ENCODE data around the gene ABLIM2.

ABLIM2 gene

GRCh38 chr4:8093587-8094274, 64.9 kb downstream of the ABLIM2 start:
- ATAC-seq, result no peak
- TF ChIP-seq ZNF70 (CRISPR knock-in tag; IDR thresholded peaks at IDR 0.05), result no peak
- no peak for TF ChIP-seq ZNF8 (CRISPR knock-in tag; IDR thresholded peaks at IDR 0.05)
- TF ChIP-seq ISL1 (CRISPR knock-in tag; IDR thresholded peaks at IDR 0.05), result no peak
- no peak for TF ChIP-seq RARB (CRISPR knock-in tag; IDR thresholded peaks at IDR 0.05)

- ATAC-seq, result no peak
- TF ChIP-seq CSDC2 (CRISPR knock-in tag; IDR thresholded peaks at IDR 0.05), result no peak
- TF ChIP-seq ISL1 (CRISPR knock-in tag; IDR thresholded peaks at IDR 0.05), result no peak
- no peak for TF ChIP-seq OSR1 (CRISPR knock-in tag; IDR thresholded peaks at IDR 0.05)
- no peak for TF ChIP-seq CREB5 (CRISPR knock-in tag; IDR thresholded peaks at IDR 0.05; ENCODE audit: low read depth)
- TF ChIP-seq ESRRG (CRISPR knock-in tag; IDR thresholded peaks at IDR 0.05), result no peak
These were observed 66.3 kb downstream of the ABLIM2 start for GRCh38 chr4:8092282-8092681.

GRCh38 chr4:8090744-8091301, 67.8 kb downstream of the ABLIM2 start:
- no peak for ATAC-seq
- no peak for TF ChIP-seq CSRNP3 (CRISPR knock-in tag; IDR thresholded peaks at IDR 0.05)
- TF ChIP-seq ISL1 (CRISPR knock-in tag; IDR thresholded peaks at IDR 0.05), result no peak
- TF ChIP-seq PPARA (CRISPR knock-in tag; IDR thresholded peaks at IDR 0.05; ENCODE audit: borderline replicate concordance), result no peak
- no peak for TF ChIP-seq ZFP30 (CRISPR knock-in tag; IDR thresholded peaks at IDR 0.05)
- TF ChIP-seq OSR1 (CRISPR knock-in tag; IDR thresholded peaks at IDR 0.05), result no peak
- TF ChIP-seq GLIS3 (CRISPR knock-in tag; IDR thresholded peaks at IDR 0.05), result no peak
- TF ChIP-seq ZNF70 (CRISPR knock-in tag; IDR thresholded peaks at IDR 0.05), result no peak
- no peak for TF ChIP-seq TOX (CRISPR knock-in tag; IDR thresholded peaks at IDR 0.05; ENCODE audit: borderline replicate concordance)
- no peak for TF ChIP-seq RARB (CRISPR knock-in tag; IDR thresholded peaks at IDR 0.05)
- TF ChIP-seq, protein P1, sequence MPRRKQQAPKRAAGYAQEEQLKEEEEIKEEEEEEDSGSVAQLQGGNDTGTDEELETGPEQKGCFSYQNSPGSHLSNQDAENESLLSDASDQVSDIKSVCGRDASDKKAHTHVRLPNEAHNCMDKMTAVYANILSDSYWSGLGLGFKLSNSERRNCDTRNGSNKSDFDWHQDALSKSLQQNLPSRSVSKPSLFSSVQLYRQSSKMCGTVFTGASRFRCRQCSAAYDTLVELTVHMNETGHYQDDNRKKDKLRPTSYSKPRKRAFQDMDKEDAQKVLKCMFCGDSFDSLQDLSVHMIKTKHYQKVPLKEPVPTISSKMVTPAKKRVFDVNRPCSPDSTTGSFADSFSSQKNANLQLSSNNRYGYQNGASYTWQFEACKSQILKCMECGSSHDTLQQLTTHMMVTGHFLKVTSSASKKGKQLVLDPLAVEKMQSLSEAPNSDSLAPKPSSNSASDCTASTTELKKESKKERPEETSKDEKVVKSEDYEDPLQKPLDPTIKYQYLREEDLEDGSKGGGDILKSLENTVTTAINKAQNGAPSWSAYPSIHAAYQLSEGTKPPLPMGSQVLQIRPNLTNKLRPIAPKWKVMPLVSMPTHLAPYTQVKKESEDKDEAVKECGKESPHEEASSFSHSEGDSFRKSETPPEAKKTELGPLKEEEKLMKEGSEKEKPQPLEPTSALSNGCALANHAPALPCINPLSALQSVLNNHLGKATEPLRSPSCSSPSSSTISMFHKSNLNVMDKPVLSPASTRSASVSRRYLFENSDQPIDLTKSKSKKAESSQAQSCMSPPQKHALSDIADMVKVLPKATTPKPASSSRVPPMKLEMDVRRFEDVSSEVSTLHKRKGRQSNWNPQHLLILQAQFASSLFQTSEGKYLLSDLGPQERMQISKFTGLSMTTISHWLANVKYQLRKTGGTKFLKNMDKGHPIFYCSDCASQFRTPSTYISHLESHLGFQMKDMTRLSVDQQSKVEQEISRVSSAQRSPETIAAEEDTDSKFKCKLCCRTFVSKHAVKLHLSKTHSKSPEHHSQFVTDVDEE (CRISPR knock-in tag; IDR thresholded peaks at IDR 0.05), result no peak
- TF ChIP-seq ESRRG (CRISPR knock-in tag; IDR thresholded peaks at IDR 0.05), result no peak
- TF ChIP-seq ZC3H10 (CRISPR knock-in tag; IDR thresholded peaks at IDR 0.05), result no peak
- no peak for TF ChIP-seq ZNF8 (CRISPR knock-in tag; IDR thresholded peaks at IDR 0.05)

DNA sequence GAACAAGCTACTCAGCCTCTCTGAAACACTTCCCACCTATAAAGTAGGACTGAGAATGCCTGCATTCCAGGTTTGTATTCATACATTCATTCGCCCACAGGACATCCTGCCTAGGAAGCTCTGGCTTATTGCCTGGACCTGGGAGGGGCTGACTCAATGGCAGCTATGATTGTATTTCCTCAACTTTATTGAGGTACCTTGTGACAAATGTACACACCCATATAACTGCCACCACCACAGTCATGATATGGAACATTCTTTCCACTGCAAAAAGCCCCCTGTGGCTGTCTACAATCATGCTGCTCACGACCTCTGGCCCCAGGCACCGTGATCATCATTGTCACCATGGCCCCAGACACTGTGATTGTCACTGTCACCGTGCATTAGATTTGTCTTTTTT, 68.3 kb downstream of the ABLIM2 start:
- ATAC-seq, result no peak; the same call in 2 of the 3 replicates
- no peak for TF ChIP-seq ZNF8 (CRISPR knock-in tag; IDR thresholded peaks at IDR 0.05)
- no peak for TF ChIP-seq ZFP3 (CRISPR knock-in tag; IDR thresholded peaks at IDR 0.05)
- TF ChIP-seq, protein P2, sequence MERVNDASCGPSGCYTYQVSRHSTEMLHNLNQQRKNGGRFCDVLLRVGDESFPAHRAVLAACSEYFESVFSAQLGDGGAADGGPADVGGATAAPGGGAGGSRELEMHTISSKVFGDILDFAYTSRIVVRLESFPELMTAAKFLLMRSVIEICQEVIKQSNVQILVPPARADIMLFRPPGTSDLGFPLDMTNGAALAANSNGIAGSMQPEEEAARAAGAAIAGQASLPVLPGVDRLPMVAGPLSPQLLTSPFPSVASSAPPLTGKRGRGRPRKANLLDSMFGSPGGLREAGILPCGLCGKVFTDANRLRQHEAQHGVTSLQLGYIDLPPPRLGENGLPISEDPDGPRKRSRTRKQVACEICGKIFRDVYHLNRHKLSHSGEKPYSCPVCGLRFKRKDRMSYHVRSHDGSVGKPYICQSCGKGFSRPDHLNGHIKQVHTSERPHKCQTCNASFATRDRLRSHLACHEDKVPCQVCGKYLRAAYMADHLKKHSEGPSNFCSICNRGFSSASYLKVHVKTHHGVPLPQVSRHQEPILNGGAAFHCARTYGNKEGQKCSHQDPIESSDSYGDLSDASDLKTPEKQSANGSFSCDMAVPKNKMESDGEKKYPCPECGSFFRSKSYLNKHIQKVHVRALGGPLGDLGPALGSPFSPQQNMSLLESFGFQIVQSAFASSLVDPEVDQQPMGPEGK (CRISPR knock-in tag; IDR thresholded peaks at IDR 0.05; ENCODE audit: borderline replicate concordance), result no peak
- TF ChIP-seq TOX (CRISPR knock-in tag; IDR thresholded peaks at IDR 0.05; ENCODE audit: borderline replicate concordance), result no peak
- TF ChIP-seq ZNF565 (CRISPR knock-in tag; conservative IDR thresholded peaks at IDR 0.05; ENCODE audit: low read depth), result no peak
- TF ChIP-seq TCF4 (CRISPR knock-in tag; IDR thresholded peaks at IDR 0.05; ENCODE audit: borderline replicate concordance), result no peak
- no peak for TF ChIP-seq ZNF70 (CRISPR knock-in tag; IDR thresholded peaks at IDR 0.05)
- no peak for TF ChIP-seq CSDC2 (CRISPR knock-in tag; IDR thresholded peaks at IDR 0.05)

Measured in SK-N-SH treated with all-trans-retinoic acid at 6 μM for 48 hours (cell line).